ENCODE results near the gene AFAP1.

The AFAP1 gene

DNA sequence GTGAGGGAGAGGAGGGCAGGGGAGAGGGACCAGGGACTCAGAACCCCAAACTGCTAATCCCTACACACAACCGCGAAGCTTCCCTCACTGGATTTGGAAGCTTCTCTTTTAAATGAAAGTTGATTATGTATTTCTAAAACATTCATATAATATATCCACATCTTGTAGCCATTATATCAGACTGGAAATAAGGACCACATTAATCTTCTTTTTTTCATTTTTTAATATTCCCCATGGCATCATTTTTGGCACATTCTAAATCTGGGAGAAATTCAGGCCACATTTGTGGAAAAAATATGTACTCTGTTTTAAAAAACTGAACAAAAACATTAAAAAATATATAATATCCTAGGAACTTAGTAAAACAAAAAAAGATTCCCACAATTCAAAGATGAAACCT lies 97.8 kb downstream of the AFAP1 start:
- no peak for DNase-seq (ENCODE audit: low spot score)

DNA sequence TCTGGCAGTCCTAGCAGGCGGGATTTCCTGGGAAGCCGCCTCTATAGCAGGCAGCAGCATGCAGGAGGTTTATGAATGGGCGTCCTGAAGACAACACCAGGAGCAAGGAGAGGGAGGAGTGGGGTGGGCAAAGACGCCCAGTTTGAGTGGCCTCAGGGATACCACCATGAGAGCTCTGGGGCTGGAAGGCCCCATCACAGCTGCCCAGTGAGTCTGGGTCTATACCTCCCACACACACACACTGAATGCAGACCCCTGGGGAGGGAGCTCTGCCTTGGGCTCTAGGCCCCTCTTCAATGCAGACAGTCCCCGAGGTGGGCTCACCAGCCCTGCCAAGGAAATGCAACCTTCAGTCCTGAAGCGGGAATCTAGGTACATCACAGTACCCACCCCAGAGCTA lies 98.6 kb downstream of the AFAP1 start:
- no peak for DNase-seq (ENCODE audit: low spot score)

DNA sequence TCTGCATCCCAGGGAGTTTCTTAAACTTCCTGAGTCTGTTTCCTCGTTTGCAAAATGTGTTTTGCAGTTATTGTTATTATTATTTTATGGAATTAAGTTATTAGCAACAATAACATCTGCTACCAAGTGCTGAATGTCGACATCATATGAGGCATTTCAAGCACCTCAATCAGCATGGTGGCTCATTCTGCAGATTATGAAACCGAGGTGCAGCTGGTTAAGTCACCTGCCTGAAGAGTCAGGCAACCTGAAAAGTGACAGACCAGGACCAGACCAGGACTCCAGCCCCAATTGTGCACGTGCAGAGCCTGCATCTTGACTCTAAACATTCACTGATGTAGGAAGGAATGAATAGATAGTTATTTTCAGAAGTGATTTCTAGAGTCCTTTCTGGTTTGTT lies 99.8 kb downstream of the AFAP1 start:
- DNase-seq (ENCODE audit: low spot score) = no peak

DNA sequence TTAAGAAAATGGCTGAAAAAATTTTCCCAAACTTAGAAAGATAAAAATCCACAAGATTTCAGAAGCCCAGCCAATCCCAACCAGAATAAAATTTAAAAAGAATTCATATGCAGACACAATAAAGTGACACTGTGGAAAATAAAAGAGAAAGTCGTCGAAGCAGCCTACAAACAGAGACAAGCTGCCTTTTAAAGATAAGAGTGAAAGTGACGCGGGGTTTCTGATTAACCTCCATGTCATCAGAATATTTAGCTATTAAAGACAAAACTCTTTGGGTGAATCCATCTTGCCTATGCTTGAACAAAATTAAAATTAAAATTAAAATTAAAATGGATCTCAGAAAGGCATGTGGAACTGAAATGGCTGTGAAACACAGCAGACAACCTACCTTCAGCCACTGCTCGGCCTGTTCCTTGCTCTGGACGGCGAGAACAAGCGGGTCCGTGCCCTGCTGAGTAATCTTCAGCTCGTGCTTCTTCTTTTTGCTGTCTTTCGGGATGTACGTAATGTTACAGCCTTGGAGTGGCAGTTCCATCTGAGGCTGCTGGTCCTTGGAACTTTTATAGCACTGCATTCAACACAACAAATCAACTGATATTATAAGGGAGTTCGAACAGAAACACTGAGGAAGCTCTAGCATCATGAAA lies 101.4 kb downstream of the AFAP1 start:
- no peak for DNase-seq (ENCODE audit: low spot score)

DNA sequence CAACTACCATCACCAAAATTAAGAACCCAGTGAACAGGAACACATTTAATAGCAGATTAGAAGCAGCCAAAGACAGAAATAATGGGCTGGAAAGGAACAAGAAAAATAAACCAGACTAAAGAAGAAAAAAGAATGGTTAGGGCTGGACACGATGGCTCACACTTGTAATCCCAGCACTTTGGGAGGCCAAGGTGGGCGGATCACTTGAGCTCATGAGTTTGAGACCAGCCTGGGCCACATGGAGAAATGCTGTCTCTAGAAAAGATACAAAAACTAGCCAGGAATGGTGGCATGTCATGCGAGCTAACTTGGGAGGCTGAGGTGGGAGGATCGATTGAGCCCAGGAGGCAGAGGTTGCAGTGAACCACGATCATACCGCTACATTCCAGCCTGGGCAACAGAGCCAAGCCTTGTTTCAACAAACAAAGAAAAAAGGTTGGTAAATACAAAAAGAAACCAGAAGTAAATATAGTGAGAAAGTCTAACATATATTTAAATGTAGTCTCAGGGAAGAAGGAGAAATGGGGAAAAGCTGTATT lies 102.0 kb downstream of the AFAP1 start:
- no peak for DNase-seq (ENCODE audit: low spot score)

DNA sequence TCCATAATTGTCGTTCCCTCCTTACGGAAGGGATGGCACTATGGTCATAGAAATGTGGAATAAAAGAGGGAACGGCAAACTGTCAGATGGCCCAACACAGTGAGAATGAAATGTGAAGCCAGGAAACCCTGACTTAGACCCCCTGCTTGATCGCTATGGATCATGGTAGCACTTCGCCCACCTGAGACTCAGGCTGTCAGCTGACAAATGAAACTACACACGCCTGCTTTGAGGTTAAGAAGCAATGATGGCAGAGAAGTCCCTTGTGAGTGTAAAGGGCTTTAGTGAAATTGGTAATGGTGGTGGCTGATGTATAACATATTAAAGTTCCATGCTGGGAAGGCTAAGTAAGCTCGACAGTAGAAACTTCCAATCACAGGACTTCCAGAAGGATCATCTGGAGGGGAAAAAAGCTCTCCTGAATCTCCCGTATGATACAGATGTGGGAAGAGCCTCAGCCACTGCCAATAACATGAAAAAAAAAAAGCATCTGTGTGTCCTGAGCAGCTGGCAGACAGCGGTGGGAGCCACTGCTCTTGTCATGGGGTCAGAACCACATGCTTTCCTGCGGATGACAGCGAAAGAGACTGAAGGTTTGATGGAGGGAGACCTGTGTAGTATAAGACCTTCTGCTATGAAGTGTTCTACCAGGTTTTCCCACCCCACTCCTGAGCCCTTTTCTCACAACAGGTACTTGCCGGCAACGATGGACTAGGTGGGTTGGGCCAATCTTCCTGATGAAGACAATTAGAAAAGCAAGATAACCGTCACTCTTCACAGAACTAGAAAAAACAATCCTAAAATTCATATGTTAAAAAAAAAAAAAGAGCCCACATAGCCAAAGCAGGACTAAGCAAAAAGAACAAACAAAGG lies 107.6 kb downstream of the AFAP1 start:
- no peak for DNase-seq (ENCODE audit: low spot score)

DNA sequence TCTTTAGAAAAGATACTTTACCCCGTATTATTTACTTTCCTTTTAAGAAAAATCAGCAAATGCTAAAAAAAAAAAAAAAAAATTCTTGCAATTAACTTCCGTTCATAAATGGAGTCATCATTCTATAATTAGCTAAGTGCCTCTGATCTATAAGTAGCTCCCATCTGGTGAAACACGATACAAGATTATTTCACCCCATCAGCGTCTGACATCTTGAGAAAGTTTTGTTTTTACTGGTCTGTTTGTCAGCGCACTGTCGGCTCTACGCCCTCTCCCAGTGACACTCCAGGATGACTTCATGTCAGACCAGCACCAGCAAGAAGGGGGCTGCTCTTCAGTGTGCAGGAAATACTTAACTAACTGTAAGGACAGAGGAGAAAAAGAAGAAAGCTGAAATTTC lies 108.3 kb downstream of the AFAP1 start:
- DNase-seq (ENCODE audit: low spot score) = no peak

DNA sequence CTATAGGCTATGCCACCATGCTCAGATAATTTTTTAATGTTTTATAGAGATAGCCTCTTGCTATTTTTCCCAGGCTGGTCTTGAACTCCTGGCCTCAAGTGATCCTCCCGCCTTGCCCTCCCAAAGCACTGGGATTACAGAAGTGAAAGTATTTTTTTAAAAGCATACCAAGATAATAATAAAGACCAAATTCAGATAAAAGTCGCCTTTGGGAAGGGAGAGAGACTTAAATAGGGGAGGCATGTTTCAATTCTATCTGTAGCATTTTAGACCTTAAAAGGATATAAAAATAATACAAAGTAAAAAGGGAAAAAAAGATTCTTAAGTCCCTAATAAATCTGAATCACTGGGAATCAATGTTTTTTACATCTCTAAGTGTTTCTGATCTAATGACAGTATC lies 108.9 kb downstream of the AFAP1 start:
- DNase-seq (ENCODE audit: low spot score) = no peak

DNA sequence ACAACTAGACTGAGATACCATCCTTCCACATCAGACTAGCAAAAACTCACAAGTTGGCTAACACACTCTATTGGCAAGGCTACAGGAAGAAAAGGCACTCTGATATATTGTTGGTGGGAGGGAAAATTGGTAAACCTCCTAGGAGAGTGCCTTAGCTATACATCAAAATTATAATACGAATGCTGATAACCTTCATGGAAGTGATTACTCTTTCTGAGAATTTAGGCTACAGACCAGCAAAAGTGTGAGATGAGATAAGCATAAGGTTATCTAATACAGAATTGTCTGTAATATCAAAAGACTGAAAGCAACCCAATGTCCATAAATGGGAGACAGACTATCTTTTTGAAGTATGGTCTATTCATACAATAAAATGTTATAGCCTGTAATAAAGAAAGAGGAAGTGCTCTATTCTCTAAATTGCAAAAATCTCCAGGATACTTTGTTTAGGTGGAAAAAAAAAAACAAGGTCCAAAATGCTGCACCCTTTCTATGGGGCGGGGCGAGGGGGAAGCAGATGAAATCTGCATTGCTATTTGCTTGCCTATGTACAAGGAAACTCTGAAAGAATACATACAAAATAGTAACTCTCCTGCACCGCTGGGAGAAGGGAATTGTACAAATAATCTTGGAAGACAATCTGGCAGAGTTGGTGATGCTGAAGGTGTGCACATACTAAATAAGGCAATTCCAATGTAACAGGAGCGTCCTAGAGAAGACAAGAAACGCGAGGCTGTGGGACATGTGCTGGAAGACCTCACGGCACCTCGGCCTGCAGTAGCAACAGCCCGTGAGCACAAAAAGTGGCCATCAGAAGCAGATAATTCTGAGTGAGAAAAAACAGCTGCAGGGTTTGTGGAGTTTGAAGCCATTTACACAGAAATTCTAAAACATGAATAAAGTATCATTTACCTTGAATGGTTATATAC lies 109.7 kb downstream of the AFAP1 start:
- DNase-seq (ENCODE audit: low spot score) = no peak

DNA sequence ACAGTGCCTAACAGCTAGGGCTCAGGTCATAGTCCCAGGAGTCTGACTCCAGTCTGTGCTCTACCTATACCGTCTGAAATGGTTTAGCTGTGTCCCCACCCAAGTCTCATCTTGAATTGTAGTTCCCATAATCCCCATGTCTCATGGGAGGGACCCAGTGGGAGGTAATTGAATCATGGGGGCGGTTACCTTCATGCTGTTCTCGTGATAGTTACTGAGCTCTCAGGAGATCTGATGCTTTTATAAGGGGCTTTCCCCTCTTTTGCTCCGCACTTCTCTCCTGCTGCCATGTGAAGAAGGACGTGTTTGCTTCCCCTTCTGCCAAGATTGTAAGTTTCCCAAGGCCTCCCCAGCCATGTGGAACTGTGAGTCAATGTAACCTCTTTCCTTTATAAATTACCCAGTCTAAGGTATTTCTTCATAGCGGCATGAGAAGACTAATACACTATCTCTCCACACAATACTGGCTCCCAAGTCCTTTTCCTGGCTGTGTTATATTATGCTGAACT lies 110.8 kb downstream of the AFAP1 start:
- DNase-seq (ENCODE audit: low spot score) = no peak

DNA sequence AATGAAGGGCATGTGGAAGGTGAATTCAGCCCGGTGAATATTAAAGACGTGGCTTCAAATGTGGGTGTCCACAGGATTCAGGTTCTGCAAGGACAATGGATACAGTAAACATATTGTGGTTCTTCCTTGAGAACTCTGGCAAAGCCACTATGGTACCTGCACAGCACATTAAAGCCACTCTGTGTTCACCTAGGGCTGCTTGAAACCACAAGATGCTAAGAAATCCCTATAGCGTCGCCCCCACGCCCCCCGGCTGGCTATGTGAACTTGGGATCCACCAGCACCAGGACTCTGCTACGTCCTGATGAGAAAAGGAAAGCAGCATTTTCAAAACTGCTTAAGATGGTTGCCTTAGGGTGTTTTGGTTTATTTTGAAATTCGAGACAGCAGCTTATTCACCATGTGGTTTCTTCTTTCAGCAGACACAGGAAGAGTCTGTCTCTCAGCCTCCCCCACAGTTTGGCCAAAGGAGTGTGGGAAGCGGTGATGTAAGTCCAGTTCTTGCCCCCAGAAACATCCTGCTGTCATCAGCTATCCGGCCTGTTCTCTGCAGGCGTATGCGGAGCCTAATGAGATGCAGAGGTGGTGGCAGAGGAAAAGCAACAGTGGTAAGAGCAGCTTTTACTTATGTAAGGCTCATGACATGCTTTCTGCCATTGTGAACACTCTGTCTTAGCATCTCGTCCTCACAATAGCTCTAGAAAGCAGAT lies 111.5 kb downstream of the AFAP1 start:
- DNase-seq (ENCODE audit: low spot score) = no peak

DNA sequence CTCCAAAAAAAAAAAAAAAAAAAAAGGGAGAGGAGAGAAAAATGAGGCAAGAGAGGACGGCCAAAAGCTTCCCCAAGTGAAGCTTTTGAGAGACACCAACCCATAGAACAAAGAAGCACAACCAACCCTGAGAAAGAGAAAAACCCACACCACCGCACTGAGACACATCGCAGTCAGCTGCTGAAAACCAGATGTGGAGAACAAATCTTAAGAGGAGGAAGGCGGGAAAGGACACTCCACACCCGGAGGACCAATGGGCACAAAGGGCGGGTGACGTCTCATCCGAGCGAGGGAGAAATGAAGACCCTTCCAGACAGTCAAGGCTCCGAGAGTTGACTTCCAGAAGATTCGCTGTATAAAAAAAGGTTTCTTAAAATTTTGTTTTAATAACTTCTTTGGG lies 112.1 kb downstream of the AFAP1 start:
- no peak for DNase-seq (ENCODE audit: low spot score)

DNA sequence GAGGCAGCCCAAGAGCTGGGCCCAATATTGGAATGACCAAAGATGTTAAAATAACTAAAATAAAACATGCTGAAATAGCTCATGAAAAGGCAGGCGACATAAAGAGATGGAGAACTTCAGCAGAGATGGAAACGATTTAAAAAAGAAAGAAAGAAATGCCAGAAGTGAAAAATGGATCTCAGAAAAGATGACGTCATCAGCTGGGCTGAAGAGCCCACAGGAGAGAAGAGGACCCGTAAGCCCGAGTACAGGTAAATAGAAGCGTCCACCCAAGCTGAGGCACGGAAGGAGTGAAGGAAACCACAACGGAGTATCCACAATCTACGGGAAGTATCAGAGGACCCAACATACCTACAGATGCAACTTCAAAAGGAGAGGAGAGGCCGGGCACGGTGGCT lies 112.8 kb downstream of the AFAP1 start:
- no peak for DNase-seq (ENCODE audit: low spot score)

DNA sequence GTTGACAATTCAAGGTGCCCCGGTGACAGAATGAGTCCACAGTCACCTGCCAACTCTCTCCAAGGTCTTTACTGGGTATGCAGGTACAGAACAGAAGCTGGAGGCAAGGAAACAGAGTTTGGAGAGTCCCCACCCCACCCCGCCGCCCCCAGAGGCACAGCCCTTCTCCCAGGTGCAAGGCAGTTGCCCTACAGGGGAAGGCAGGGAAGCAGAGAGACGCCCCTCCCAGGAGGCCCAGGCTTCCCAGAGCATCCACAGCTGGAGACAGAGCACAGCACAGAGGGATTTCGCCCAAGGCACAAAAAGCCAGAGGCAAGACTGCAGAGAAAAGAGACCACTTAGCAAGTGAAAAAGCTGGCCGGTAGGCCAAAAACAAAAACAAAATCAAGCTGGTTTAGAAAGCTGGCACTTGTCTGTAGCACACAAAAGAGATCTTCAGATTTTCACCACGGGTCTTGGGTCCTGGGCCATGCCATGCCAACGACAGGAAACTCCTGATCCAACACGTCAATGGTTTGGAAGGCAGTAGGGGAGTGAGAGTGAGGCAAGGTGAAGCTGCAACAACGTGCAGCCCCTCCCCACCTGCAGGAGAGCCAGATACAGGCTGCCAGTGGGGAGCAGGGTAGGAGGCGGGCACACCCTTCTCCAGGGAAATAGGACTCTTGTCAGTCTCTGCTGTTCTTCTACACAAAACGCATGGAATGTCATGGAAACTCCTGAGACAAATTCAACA lies 113.3 kb downstream of the AFAP1 start:
- DNase-seq (ENCODE audit: low spot score) = no peak

DNA sequence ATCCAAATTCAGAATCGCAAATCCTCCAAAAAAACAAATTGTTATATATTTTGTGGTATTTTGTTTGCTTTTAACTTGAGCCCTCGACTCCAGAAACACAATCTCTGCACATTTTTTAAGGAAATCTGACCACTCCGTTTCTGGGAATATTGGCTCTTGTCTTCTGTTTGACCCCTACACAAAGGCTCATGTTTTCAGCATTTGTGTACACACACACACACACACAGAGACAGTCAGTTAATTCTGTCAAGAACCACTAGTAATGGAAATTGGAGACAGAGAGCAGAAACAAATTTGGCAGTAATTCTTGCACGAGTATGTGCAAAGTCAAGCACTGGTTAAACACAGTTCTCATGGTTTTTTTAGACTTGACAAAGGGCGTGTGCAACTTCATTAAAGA lies 115.4 kb downstream of the AFAP1 start:
- no peak for DNase-seq (ENCODE audit: low spot score)

DNA sequence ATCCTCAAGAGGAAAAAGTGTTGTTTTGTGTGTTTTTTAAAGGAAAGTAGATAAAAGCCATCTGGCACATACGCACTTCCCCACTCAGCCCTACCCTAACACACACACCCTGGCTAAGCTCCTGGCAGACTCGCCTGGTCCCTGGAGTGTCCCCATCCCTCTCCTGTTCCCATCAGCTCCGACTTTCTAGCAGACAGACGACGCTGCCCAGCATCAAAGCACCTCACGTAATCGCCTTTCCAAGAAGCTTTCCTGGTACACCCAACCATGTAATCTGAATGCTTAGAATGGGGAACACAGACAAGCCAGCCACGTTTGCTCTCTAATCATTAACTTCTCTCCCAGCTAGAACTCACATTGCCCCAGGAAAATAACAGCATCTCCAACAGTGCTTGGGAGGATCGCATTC lies 116.2 kb downstream of the AFAP1 start:
- DNase-seq (ENCODE audit: low spot score) = no peak

DNA sequence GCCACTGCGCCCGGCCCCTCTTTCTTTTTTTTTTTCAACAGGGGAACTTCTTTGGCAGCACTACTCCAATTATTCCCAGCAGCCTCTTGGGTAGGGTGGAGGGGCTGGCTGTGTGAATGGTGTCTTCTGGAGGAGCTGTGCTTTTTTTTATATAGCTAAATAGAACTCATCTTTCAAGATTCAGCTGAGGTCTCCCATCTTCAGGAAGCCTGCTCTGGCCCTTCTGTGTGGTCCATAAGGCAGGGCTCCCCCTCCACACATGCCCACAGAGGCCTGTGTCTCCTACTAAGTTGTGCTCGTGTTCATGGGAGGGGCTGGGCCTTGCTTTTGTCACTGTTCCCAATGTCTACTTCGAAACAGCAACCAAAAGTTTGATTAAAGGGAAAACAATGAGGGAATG lies 116.8 kb downstream of the AFAP1 start:
- DNase-seq (ENCODE audit: low spot score) = no peak

DNA sequence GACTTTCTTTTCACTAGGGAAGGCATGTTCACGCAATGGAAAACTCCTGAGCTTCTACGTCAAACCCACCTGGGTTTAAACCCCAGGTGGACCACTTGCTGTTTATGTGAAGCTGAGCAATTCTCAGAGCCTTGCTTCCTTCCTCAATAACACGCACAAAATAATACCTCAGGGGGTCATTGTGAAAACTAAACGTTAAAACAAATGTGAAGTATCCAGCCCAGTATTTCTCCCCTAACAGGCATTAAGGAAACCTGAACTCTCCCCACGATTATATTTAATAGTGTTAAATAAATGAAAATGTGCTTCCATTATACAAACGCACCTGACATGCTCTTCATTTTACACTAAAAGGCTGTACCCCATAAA lies 117.5 kb downstream of the AFAP1 start:
- DNase-seq (ENCODE audit: low spot score) = no peak

DNA sequence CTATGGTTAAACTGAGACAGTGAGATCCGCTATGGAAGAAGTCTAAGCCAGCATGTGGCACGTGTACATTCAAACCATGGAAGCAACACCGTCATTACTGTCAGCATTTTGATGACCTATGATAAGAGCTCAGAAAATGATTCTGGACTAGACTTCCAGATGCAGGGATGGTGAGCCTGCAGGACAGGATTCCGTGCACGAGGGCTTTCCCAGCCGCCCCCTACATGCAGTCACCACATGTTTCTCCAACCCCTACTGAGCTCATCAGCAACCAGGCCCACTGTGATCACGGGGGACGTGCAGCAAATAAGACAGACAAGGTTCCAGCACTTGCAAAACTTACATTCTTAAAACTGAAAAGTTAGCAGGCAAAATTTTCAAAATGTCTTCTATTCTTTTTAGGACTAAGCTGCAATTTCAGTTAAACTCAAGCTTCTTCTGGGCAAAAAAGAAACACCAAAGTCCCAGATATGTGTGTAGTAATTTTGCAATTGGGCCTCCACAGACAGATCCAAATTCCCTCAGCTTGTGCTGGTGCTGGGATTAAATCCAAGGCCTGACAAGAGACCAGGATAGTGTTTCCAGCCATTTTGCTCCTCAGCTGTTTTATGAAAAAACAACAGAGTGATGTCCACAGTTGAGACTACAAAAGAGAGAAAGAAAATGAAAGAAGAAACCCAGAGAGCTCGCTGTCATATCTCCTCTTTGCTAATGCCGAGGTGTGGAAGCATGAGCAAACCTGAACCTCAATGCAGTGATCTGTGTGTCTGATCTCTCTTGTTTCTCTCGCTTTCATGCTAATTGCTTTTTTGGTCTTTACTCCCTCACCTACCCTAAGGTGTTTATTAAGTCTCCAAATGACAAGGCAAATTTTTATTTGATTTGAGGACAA lies 118.2 kb downstream of the AFAP1 start:
- DNase-seq (ENCODE audit: low spot score) = no peak

Measured in iPS-NIHi11 (cell line).